Measurements from ENCODE around the gene ALOX15.

- TF ChIP-seq POLR2A (IDR thresholded peaks at IDR 0.05), result no peak
- TF ChIP-seq CTCF (IDR thresholded peaks at IDR 0.05), result no peak
- no peak for TF ChIP-seq EP300 (IDR thresholded peaks at IDR 0.05)
Observed at GRCh38 chr17:4609761-4610160, 31.7 kb downstream of the ALOX15 start.

All from ovary (tissue), 3 donors.